Superior temporal gyrus (tissue), 1 donor: Measurements from ENCODE around the gene UHRF1.

Source experiments
- DNase-seq: peaks from one replicate; pipeline ENCODE4 v3.0.0-alpha.2; 2016; ENCODE audit errors: extremely low spot score

Gene UHRF1

GRCh38 chr19:4988770-4989251 is 79.5 kb downstream of the UHRF1 start:
- no peak for DNase-seq

GRCh38 chr19:4990306-4990705 is 81.0 kb downstream of the UHRF1 start:
- no peak for DNase-seq

- DNase-seq = no peak
Observed at GRCh38 chr19:4991538-4991937, 82.2 kb downstream of the UHRF1 start.

GRCh38 chr19:4991996-4992698 is 82.8 kb downstream of the UHRF1 start:
- no peak for DNase-seq

- DNase-seq = no peak
Observed at GRCh38 chr19:4993683-4994082, 84.4 kb downstream of the UHRF1 start.

GRCh38 chr19:4996701-4997100 is 87.4 kb downstream of the UHRF1 start:
- no peak for DNase-seq

- DNase-seq = no peak
Observed at GRCh38 chr19:4997297-4997696, 88.0 kb downstream of the UHRF1 start.

GRCh38 chr19:5000120-5000611 is 90.9 kb downstream of the UHRF1 start:
- no peak for DNase-seq

- peak; percentile 51 for DNase-seq
Observed at GRCh38 chr19:5001615-5002014, 92.3 kb downstream of the UHRF1 start.

GRCh38 chr19:5002143-5002542 is 92.8 kb downstream of the UHRF1 start:
- no peak for DNase-seq

- DNase-seq = no peak
Observed at GRCh38 chr19:5003781-5004180, 94.5 kb downstream of the UHRF1 start.

GRCh38 chr19:5005096-5005495 is 95.8 kb downstream of the UHRF1 start:
- DNase-seq = no peak

- no peak for DNase-seq
Observed at GRCh38 chr19:5006201-5006600, 96.9 kb downstream of the UHRF1 start.

GRCh38 chr19:5006821-5007220 is 97.5 kb downstream of the UHRF1 start:
- DNase-seq = no peak
